Fibroblast of the aortic adventitia (primary cell): ENCODE measurements around the gene PGF. TPM values are rescaled to one million over a fixed set of nuclear protein-coding genes. Genes with fewer than 3 reads are reported as not detected.

Experiments
- DNase-seq: peaks from one replicate; pipeline ENCODE4 v3.0.0-alpha.2; 2010; ENCODE audit warnings: low read depth
- H3K4me3 ChIP-seq: 2 replicates; pipeline ENCODE4 v1.5.1; 2011; ENCODE audit warnings: low read depth, mild to moderate bottlenecking, control low read depth, low read length, moderate library complexity
- CTCF ChIP-seq: IDR thresholded peaks from 2 replicates; pipeline ENCODE4 v1.5.1; 2011; ENCODE audit warnings: mild to moderate bottlenecking, low read length, control low read depth, inconsistent platforms; ENCODE audit not compliant: insufficient read depth
- total RNA-seq: library from RNA; depleted of rRNA; stranded (reverse); fragments of >200 nt; gene quantifications from 2 replicates; pipeline ENCODE4 v1.2.3, GENCODE V29; 2012; ENCODE audit warnings: low replicate concordance

PGF gene
- total RNA-seq, 1 donor: 0.36 TPM

DNA sequence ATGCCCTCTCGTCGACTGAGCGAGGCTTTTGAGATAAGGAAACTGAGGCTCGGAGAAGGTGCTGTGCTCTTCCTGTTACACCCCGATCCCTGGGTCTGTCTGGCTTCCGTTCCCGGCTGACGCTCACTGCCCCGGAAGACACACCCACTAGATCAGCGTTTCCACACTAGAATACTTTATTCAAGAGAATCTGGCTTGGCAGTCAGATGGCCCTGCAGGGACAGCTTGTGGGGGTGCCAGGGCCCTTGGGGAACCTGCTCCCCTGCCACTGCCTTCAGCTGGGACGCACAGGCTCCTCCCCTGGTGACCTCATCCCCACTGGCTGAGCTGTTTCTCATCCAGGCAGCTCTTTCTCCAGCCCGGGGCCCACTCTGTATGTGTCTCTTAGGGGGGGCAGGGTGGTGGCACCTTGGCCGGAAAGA is 13.7 kb downstream of the PGF start:
- no peak overlapping the region for H3K4me3 ChIP-seq
- no peak for TF ChIP-seq CTCF
- DNase-seq: peak; percentile 39

DNA sequence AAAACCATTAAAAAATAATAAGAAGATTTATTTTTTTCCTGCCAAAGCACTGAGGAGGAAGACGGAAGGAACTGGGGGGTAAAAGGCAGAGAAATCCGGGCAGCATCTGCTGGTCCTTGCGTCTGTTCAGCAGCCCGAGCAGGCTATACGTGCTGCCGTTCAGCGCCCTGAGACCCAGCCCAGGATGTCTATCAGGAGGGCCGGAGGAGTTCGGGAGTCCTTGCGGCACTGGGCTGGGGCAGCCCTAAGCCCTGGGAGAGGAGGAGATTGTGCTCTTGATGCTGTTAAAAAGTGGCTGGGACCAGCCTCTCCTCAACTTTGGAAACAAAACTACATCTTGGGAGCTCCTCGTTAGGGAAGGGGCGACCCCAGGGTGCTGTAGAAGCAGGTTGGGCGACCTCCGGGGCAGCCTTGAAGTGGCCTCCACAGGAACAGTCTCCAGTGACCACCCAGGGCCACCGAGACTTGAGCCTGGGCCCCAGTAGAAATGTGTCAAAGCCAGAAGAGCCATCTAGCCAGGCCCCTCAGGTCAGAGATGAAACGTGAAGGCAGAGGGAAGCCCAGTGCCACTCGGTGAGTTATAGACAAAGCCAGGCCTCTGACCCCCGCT is 14.3 kb downstream of the PGF start:
- TF ChIP-seq CTCF: no peak
- H3K4me3 ChIP-seq: no peak overlapping the region
- no peak for DNase-seq

DNA sequence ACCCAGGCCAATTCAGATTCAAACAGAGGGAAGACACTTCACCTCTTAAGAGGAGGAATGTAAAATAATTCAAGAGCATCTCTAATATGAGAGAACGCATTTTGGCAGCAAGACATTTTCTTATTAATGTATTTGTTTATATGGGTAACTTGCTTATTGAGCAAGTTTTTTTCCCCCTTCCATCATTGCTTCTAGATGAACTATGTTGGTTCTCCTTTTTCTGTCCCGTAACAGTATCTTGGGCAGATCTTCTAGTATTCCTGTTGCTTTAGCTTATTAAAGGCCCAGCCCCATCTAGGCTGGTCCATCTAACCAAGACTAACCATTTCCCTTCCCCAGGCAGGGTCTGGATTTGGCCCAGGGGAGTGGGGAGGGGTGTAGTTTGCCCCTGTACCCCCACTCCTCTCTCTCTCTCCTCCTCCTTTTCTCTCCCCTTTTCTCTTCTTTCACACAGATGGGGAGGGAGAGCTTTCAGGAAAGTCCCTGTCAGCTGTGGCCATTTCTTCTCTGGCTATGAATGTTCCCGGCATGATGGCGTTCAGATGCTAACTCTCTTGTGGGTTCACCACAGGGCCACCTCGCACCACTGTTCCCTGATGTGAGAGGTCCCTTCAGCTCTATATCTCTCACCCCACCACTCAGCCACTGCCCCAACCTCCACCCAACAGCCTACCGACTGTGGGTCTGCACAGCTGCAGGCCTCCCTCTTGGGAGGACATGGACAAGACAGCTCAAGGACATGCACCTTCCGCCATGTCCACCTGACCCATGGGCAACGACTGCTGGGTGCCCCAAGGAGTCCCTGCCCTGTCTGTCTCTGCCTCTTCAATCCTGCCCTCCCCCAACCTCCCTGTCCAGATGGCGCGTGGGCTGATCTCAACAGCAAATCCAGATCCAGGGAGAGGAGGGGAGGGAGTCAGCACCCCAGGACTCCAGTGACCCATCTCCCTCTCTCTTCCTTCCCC is 16.6 kb downstream of the PGF start:
- no peak for TF ChIP-seq CTCF
- no peak overlapping the region for H3K4me3 ChIP-seq
- DNase-seq: no peak

- TF ChIP-seq CTCF: no peak
- no peak overlapping the region for H3K4me3 ChIP-seq
Measured at GRCh38 chr14:74937171-74937570, 18.2 kb downstream of the PGF start.

DNA sequence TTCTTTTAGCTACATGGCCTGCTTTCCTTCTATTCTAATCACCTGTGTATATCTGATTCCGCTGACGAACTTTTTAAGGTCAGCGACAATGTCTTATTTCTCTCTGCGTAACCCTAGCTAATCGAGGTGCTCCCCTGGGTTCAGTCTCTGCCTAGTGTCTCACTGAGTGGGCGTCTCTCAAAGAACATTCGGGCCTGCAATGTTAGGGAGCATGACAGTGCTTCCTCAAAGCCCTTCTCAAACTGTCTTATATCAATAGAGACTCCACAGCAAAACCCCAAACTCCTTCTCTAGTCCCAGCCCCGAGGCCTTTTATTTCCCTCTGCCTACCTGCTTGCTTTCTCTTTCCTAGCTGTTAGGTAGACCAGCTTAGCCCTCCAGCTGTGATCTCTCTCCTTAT is 18.7 kb downstream of the PGF start:
- no peak overlapping the region for H3K4me3 ChIP-seq
- no peak for DNase-seq
- TF ChIP-seq CTCF: no peak

More at GRCh38 chr14:74937171-74937570, 18.2 kb downstream of the PGF start:
- DNase-seq: no peak

DNA sequence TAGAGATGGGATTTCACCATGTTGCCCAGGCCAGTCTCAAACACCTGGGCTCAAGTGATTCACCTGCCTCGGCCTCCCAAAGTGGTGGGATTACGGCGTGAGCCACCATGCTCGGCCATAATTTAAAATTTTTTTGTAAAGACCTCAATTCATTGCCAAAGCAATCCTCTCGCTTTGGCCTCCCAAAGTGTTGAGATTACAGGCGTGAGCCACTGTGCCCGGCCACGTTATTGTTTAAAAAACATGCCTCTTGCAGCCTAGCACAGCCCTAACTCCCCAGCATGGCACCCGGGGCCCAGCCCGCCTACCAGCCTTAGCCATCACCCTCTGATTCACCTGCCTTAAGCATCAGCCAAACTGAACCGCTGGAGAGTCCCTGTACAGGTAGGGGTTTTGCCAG is 19.2 kb downstream of the PGF start:
- no peak for DNase-seq
- H3K4me3 ChIP-seq: no peak overlapping the region
- TF ChIP-seq CTCF: no peak

DNA sequence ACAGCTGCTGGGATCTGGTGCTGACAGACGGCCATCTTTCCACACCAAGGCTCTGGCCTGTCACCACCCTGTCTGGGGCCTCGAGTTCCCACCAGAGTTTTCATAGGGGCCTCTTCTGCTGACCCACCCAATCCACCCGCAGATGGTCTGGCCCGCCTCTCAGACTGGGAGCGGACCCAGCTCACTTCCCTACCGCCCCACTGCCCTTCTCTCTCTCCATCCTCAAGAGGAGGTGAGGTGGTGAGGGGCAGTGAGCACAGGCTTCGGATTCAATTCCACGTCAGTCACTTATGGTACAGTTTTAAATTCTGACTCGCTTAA is 20.1 kb downstream of the PGF start:
- no peak for TF ChIP-seq CTCF
- no peak overlapping the region for H3K4me3 ChIP-seq
- no peak for DNase-seq
